ENCODE results near the gene PANK3. TPM values are rescaled to one million over a fixed set of nuclear protein-coding genes. Genes with fewer than 3 reads are reported as not detected.
A peak's percentile ranks its signal among the peaks of the same experiment; 100 is the strongest.

PANK3 gene
- total RNA-seq, 6 experiments from 2014 or later: 29.3 to 44.7 (median 33.3) TPM

DNA sequence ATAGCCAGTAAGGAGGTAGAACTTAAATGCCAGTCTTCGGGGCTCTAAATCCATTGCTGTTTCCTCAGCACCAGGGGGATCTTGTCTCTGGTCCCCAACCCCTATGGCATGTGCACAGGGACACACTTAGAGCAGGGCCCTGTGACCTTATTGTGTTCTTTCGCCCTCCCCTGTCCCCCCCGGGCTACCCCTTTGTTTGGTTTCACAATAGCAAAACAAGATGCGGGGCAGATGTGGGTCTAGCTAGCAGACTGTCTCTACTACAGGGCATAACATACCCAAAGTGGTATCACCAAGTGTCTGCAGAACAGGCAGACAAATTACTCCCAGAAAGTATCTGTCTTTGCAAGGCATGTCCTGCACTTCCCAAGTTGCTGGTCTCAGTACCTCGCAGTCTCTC lies 48.0 kb downstream of the PANK3 start:
- TF ChIP-seq, protein P1, sequence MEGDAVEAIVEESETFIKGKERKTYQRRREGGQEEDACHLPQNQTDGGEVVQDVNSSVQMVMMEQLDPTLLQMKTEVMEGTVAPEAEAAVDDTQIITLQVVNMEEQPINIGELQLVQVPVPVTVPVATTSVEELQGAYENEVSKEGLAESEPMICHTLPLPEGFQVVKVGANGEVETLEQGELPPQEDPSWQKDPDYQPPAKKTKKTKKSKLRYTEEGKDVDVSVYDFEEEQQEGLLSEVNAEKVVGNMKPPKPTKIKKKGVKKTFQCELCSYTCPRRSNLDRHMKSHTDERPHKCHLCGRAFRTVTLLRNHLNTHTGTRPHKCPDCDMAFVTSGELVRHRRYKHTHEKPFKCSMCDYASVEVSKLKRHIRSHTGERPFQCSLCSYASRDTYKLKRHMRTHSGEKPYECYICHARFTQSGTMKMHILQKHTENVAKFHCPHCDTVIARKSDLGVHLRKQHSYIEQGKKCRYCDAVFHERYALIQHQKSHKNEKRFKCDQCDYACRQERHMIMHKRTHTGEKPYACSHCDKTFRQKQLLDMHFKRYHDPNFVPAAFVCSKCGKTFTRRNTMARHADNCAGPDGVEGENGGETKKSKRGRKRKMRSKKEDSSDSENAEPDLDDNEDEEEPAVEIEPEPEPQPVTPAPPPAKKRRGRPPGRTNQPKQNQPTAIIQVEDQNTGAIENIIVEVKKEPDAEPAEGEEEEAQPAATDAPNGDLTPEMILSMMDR (IDR thresholded peaks at IDR 0.05): no peak
- H3K27me3 Mint-ChIP-seq (ENCODE audit: insufficient read depth): peaks cover 17% of the 10 kb centered on the region

DNA sequence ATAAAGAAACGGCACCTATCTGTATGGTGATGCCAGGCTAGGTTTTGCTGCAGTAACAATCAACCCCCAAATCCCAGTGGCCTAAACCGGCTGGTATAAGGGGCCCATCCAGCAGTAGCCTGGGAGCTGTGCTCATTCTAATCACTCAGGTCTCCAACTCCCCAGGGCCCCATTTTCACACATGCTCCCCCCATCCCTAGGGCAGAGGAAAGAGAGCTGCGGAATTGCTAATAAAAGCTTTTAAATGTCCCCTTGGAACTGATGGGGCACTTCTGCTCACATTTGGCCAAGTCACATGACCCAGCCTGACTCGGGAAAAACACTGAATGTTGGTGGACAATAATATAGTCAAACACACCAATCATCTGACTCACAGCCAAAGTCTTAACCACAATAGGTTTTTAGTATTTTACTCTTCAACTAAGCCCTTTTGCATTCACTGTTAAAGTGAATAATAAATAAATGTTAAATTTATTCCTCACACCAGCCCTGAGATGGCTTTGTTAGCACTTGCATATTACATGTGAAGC lies 48.5 kb downstream of the PANK3 start:
- TF ChIP-seq, protein P1 (IDR thresholded peaks at IDR 0.05): no peak
- H3K4me1 Mint-ChIP-seq (ENCODE audit: low read depth): no peaks in the 10 kb centered on the region; the same call in 1 of the 2 replicates
- H3K27me3 Mint-ChIP-seq (ENCODE audit: insufficient read depth): peaks cover 17% of the 10 kb centered on the region
- peaks cover 12% of the 10 kb centered on the region for H3K36me3 Mint-ChIP-seq (ENCODE audit: low read depth)
- H3K27ac Mint-ChIP-seq: no peak overlapping the region
- no peak overlapping the region for H3K4me3 Mint-ChIP-seq
- H3K9me3 Mint-ChIP-seq: peaks cover 7% of the 10 kb centered on the region
- peak; percentile 7 for DNase-seq

More for the DNA sequence above, 48.0 kb downstream of the PANK3 start:
- Mint-ChIP-seq H3K27ac (no peak overlapping the region), H3K4me3 (no peak overlapping the region), H3K36me3 (ENCODE audit: low read depth) (peaks cover 12% of the 10 kb centered on the region), H3K4me1 (ENCODE audit: low read depth) (no peaks in the 10 kb centered on the region; the same call in 1 of the 2 replicates), H3K9me3 (peaks cover 7% of the 10 kb centered on the region)
- DNase-seq: no peak

DNA sequence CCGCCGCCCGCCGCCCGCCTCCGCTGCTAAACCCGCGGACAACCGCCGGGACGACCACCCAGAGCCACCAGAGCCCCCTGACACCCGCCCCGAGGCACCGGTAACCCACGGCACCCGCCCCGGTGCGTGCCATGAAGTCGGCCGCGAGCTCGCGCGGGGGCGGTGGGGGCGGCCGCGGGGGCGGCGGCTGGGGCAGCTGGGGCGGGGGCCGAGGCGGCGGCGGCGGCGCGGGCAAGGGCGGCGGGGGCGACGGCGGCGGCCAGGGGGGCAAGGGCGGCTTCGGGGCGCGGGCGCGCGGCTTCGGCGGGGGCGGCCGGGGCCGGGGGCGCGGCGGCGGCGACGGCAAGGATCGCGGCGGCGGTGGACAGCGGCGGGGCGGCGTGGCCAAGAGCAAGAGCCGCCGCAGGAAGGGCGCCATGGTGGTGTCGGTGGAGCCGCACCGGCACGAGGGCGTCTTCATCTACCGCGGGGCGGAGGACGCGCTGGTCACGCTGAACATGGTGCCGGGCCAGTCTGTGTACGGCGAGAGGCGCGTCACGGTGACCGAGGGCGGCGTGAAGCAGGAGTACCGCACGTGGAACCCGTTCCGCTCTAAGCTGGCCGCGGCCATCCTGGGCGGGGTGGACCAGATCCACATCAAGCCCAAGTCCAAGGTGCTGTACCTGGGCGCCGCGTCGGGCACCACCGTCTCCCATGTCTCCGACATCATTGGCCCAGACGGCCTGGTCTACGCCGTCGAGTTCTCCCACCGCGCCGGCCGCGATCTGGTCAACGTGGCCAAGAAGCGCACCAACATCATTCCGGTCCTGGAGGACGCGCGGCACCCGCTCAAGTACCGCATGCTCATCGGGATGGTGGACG lies 49.6 kb downstream of the PANK3 start:
- TF ChIP-seq, protein P1 (IDR thresholded peaks at IDR 0.05): no peak
- Mint-ChIP-seq H3K4me1 (ENCODE audit: low read depth) (no peaks in the 10 kb centered on the region; the same call in 1 of the 2 replicates), H3K27ac (no peak overlapping the region), H3K36me3 (ENCODE audit: low read depth) (peaks cover 12% of the 10 kb centered on the region), H3K4me3 (no peak overlapping the region), H3K27me3 (ENCODE audit: insufficient read depth) (peaks cover 11% of the 10 kb centered on the region), H3K9me3 (peaks cover 7% of the 10 kb centered on the region)
- no peak for DNase-seq

DNA sequence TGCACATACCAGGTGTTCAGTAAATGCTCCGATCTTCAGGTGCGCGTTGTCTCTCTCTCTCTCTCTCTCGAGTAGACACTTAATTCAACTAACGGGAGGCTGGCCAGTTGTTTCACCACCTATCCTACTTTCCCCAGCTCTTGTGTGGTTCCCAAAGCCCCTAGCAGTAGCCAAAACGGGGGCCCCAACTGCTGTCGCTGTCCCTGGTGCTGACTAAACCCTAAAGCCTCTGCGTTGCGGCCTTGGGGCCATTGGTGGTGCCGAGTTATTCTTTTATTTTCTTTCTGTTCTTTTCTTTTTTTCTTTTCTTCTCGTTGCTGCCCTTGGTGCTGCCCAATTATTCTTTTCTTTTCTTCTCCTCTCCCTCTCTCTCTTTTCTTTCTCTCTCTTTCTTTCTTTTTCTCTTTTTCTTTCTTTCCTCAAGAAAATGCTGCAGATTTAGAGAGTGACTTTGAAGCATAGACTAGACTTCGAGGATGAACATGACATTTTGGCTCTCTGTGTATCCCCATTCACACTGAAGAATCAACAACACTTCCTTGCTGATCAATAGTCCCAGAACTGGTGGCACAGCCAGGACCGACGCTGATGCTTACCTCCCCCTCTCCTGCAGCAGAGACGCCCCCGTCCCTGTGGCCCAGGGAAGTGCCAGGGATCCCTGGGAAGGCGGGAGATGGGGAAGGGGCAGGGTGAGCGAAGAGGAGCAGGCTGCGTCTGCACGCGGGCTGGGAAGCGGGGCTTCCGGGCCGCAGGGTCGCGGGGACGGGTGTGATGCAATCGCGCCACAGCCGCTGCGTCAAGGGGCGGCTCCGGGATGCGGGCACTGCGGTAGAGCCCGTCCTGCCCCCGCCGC lies 50.4 kb downstream of the PANK3 start, which contains the start of gene FBLL1:
Gene FBLL1 (plus strand): TSS at position 785 of the 853 bp plus-strand sequence. CDS start 200 bp downstream, outside the sequence.
- H3K4me3 Mint-ChIP-seq: no peak within 1 kb of the TSS
- TF ChIP-seq, protein P1 (IDR thresholded peaks at IDR 0.05): no peak
- DNase-seq: no peak
- H3K36me3 Mint-ChIP-seq (ENCODE audit: low read depth): peaks cover 12% of the 10 kb centered on the region
- H3K4me1 Mint-ChIP-seq (ENCODE audit: low read depth): no peaks in the 10 kb centered on the region; the same call in 1 of the 2 replicates
- H3K27ac Mint-ChIP-seq: no peak within 1 kb of the TSS
- peaks cover 7% of the 10 kb centered on the region for H3K9me3 Mint-ChIP-seq
- peaks cover 13% of the 10 kb centered on the region for H3K27me3 Mint-ChIP-seq (ENCODE audit: insufficient read depth)

DNA sequence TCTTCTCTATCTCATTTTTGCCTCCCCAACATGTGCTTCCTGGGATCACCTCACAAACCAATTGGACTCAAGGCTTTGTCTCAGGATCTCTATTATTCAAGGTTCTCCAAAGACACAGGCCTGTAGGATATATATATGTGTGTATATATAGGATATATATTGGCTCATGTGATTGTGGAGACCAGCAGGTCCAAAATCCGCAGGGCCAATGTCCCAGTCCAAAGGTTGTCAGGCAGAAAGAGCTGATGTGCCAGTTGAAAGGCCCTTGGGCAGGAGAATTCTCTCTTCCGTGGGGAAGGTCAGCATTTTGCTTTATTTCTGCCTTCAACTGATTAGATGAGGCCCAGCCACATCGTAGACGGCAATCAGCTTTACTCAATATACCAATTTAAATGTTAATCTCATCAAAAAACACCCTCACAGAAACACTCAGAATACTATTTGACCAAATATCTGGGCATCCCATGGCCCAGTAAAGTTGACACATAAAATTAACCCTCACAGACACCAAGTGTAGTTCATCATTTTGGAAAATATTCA lies 51.3 kb downstream of the PANK3 start:
- Mint-ChIP-seq H3K27ac (no peak overlapping the region), H3K27me3 (ENCODE audit: insufficient read depth) (peaks cover 12% of the 10 kb centered on the region), H3K4me3 (no peak overlapping the region), H3K4me1 (ENCODE audit: low read depth) (no peaks in the 10 kb centered on the region; the same call in 1 of the 2 replicates), H3K36me3 (ENCODE audit: low read depth) (peaks cover 12% of the 10 kb centered on the region), H3K9me3 (peaks cover 7% of the 10 kb centered on the region)
- TF ChIP-seq, protein P1 (IDR thresholded peaks at IDR 0.05): no peak
- DNase-seq: no peak

Measured in HFFc6 (cell line).